ENCODE results near the gene SS18L1.

GRCh38 chr20:62170536-62170935 is 27.0 kb downstream of the SS18L1 start:
- TF ChIP-seq, protein P1, sequence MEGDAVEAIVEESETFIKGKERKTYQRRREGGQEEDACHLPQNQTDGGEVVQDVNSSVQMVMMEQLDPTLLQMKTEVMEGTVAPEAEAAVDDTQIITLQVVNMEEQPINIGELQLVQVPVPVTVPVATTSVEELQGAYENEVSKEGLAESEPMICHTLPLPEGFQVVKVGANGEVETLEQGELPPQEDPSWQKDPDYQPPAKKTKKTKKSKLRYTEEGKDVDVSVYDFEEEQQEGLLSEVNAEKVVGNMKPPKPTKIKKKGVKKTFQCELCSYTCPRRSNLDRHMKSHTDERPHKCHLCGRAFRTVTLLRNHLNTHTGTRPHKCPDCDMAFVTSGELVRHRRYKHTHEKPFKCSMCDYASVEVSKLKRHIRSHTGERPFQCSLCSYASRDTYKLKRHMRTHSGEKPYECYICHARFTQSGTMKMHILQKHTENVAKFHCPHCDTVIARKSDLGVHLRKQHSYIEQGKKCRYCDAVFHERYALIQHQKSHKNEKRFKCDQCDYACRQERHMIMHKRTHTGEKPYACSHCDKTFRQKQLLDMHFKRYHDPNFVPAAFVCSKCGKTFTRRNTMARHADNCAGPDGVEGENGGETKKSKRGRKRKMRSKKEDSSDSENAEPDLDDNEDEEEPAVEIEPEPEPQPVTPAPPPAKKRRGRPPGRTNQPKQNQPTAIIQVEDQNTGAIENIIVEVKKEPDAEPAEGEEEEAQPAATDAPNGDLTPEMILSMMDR (IDR thresholded peaks at IDR 0.05) = no peak
- no peak for TF ChIP-seq POLR2A (IDR thresholded peaks at IDR 0.05)
